ENCODE measurements around the gene CCDC136. TPM values are rescaled to one million over a fixed set of nuclear protein-coding genes. Genes with fewer than 3 reads are reported as not detected.
A peak's percentile ranks its signal among the peaks of the same experiment; 100 is the strongest.

Gene CCDC136
- polyA plus RNA-seq, 1 of the 3 experiments (the other 2 are of a cell fraction), result 48.4 TPM

DNA sequence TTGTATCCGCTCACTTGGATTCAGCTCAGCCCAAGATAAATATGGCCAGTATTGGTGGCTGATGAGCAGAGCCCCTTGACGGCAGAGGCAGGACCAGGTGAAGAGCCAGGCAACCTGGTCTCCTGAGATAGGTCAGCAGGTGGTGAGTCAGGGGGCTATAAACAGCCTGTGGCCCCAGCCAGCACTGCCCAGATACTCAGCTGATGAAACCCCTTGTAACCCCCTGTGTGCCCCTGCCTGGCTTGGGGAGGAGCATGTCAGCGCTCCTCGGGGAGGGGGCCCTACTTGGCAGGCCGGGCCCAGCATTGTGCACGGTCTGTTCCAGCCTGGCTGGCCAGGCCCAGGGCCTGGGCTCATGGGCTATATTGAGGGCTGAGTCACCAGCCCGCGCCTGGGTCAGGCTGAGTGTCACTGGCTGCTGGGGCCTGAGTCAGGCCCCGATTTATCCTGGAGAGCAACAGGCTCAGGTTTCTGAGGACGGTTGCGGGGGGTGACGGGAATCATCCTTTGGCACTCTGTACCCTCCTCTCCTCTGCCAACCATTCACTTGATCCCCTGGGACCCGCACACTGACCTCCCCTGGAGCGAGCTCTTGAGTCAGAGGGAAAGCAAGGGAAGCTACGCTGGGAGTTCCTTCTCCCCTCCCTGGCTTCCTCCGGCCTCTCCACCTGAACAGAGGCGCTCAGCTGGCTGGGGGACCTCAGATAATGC lies 35.6 kb downstream of the CCDC136 start (continued):
- TF ChIP-seq, protein P1, sequence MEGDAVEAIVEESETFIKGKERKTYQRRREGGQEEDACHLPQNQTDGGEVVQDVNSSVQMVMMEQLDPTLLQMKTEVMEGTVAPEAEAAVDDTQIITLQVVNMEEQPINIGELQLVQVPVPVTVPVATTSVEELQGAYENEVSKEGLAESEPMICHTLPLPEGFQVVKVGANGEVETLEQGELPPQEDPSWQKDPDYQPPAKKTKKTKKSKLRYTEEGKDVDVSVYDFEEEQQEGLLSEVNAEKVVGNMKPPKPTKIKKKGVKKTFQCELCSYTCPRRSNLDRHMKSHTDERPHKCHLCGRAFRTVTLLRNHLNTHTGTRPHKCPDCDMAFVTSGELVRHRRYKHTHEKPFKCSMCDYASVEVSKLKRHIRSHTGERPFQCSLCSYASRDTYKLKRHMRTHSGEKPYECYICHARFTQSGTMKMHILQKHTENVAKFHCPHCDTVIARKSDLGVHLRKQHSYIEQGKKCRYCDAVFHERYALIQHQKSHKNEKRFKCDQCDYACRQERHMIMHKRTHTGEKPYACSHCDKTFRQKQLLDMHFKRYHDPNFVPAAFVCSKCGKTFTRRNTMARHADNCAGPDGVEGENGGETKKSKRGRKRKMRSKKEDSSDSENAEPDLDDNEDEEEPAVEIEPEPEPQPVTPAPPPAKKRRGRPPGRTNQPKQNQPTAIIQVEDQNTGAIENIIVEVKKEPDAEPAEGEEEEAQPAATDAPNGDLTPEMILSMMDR (IDR thresholded peaks at IDR 0.05), result no peak
- TF ChIP-seq EZH2phosphoT487 (IDR thresholded peaks at IDR 0.05; ENCODE audit: borderline replicate concordance, low read depth), result no peak
- peak; percentile 72; the same call in 1 of the 2 replicates for TF ChIP-seq FOXM1 (IDR thresholded peaks at IDR 0.05; ENCODE audit: low read depth)
- TF ChIP-seq TAF1 (IDR thresholded peaks at IDR 0.05; ENCODE audit: borderline replicate concordance, low read depth, low read length), result no peak
- TF ChIP-seq SIN3A (IDR thresholded peaks at IDR 0.05; ENCODE audit: borderline replicate concordance, low read depth, low read length), result 0 out of 2 replicates have a peak, but pooled peaks have one; percentile 61
- TF ChIP-seq YY1 (IDR thresholded peaks at IDR 0.05; ENCODE audit: low read depth), result no peak; the same call in 1 of the 2 replicates
- TF ChIP-seq, protein P2, sequence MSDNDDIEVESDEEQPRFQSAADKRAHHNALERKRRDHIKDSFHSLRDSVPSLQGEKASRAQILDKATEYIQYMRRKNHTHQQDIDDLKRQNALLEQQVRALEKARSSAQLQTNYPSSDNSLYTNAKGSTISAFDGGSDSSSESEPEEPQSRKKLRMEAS (IDR thresholded peaks at IDR 0.05; ENCODE audit: low read depth), result peak; percentile 76; the same call in 1 of the 2 replicates
- TF ChIP-seq TCF12 (IDR thresholded peaks at IDR 0.05), result peak; percentile 90
- no peak; the same call in 1 of the 2 replicates for TF ChIP-seq ELF1 (IDR thresholded peaks at IDR 0.05)
- no peak for TF ChIP-seq RAD21 (IDR thresholded peaks at IDR 0.05; ENCODE audit: low read length)
- TF ChIP-seq JUND (IDR thresholded peaks at IDR 0.05), result peak; percentile 93
- TF ChIP-seq NRF1 (IDR thresholded peaks at IDR 0.05; ENCODE audit: low read depth, low read length), result no peak
- peak; percentile 52; the same call in 1 of the 2 replicates for TF ChIP-seq POLR2AphosphoS5 (IDR thresholded peaks at IDR 0.05; ENCODE audit: low read depth, low read length)
- TF ChIP-seq NFIC (IDR thresholded peaks at IDR 0.05; ENCODE audit: borderline replicate concordance), result peak; percentile 97

DNA sequence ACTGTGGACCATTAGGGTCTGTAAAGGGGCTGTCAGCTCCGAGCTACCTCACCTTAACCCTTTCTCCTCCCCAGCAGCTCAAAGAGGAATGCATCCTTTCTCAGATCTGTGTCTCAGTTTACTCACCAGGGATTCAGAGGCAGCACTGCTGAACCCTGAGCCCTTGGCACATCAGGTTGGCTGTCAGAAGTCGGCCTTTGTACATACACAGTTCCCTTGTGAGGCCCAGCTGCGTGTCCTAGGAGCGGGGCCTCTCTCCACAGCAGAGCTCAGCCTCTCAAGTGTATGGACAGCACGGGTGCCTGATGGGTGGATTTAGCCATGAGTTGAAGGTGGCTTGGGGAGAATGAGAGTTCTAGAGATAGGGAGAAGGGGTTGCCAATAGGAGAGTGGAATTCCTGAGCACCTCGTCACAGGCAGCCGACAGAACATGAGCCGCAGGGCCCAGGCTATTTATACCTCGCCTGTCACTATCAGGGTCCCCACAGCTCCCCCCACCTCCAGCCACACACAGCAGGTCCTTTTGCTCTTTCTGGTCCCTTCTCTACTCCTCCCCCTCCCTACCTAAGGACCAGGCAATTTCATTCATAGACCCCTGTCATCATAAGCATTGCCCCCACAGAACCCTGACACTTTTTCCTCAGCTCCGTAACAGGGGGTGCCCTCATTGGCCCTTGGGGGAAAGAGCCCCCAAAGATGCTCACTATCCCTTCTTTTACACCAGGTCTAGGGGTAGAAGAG lies 36.4 kb downstream of the CCDC136 start:
- H4K20me1 ChIP-seq (ENCODE audit: insufficient read depth), result peaks cover 19% of the 10 kb centered on the region
- WGBS (ENCODE audit: low lambda C conversion rate), result 25% methylated on average over 10 of the region's 10 CpGs
- H3F3A ChIP-seq (replicated peaks; ENCODE audit: insufficient read depth), result peaks cover 45% of the 10 kb centered on the region
- H3K4me1 ChIP-seq (ENCODE audit: control insufficient read depth in 1 of 2, insufficient read depth in 2 of 2, low read depth in 1 of 2, low read length in 1 of 2), result peaks cover 38% of the 10 kb centered on the region in 2 experiments; a peak in 3 of 4 replicates
- DNase-seq, result no peak
- no peaks in the 10 kb centered on the region for H3K27me3 ChIP-seq (ENCODE audit: insufficient read depth)
- peaks cover 29% of the 10 kb centered on the region for H3K79me2 ChIP-seq (ENCODE audit: insufficient read depth)
- no peaks in the 10 kb centered on the region for H3K9me2 ChIP-seq
- H3K27ac ChIP-seq (ENCODE audit: low read depth in 2 of 2, low read length in 1 of 2), result peak overlapping the region; percentile 56 to 98; a peak in 3 of 4 replicates
- ChIA-PET CTCF (interaction anchor here (0.7 to 3.7 kb wide), 6 partner anchors 14 to 55 kb away, joined by 3 to 12 read pairs (median 4); partner anchors contain the start of gene ATP6V1F), POLR2A (interaction anchor here (1.6 to 2.4 kb wide), 2 partner anchors 10 to 19 kb away, joined by 6 to 15 read pairs; no protein-coding TSS in a partner anchor)
- peak overlapping the region in 1 of 2 experiments; percentile 28; a peak in 1 of 4 replicates for H3K4me3 ChIP-seq (ENCODE audit: low read depth in 2 of 2, low read length in 1 of 2)
- H2AFZ ChIP-seq (ENCODE audit: low read depth), result no peak overlapping the region; the same call in 1 of the 2 replicates
- H3K36me3 ChIP-seq (replicated peaks in 1 of 2; ENCODE audit: control insufficient read depth in 1 of 2, insufficient read depth in 2 of 2, low read length in 1 of 2), result no peaks in the 10 kb centered on the region
- H3K9me3 ChIP-seq, result no peaks in the 10 kb centered on the region
- H3K4me2 ChIP-seq, result peak overlapping the region; percentile 74
- peak overlapping the region; percentile 66 for H3K9ac ChIP-seq
- TF ChIP-seq TEAD4 (IDR thresholded peaks at IDR 0.05; ENCODE audit: borderline replicate concordance, insufficient read depth) (0 out of 2 replicates have a peak, but pooled peaks have one; percentile 60), SMC3 (IDR thresholded peaks at IDR 0.05; ENCODE audit: low read depth, low read length) (no peak), SIN3A (IDR thresholded peaks at IDR 0.05; ENCODE audit: borderline replicate concordance, low read depth, low read length) (peak; percentile 39; the same call in 1 of the 2 replicates), MEF2A (IDR thresholded peaks at IDR 0.05; ENCODE audit: borderline replicate concordance, low read depth) (peak; percentile 97), RAD21 (IDR thresholded peaks at IDR 0.05; ENCODE audit: low read length) (no peak), GABPA (IDR thresholded peaks at IDR 0.05; ENCODE audit: low read depth) (no peak), ELF1 (IDR thresholded peaks at IDR 0.05) (no peak), NRF1 (IDR thresholded peaks at IDR 0.05; ENCODE audit: low read depth, low read length) (no peak), FOXJ3 (CRISPR knock-in tag; IDR thresholded peaks at IDR 0.05) (no peak), JUND (IDR thresholded peaks at IDR 0.05) (peak; percentile 63; the same call in 1 of the 2 replicates), GATA2 (CRISPR knock-in tag; IDR thresholded peaks at IDR 0.05) (no peak), TCF12 (IDR thresholded peaks at IDR 0.05) (peak; percentile 68), RFX5 (IDR thresholded peaks at IDR 0.05; ENCODE audit: low read length) (no peak), FOXM1 (IDR thresholded peaks at IDR 0.05; ENCODE audit: low read depth) (no peak), FOSL2 (IDR thresholded peaks at IDR 0.05; ENCODE audit: borderline replicate concordance, low read depth) (peak; percentile 79), RXRA (IDR thresholded peaks at IDR 0.05; ENCODE audit: borderline replicate concordance, low read depth) (peak; percentile 44; the same call in 1 of the 2 replicates), EZH2phosphoT487 (IDR thresholded peaks at IDR 0.05; ENCODE audit: borderline replicate concordance, low read depth) (no peak)
- TF ChIP-seq, protein P3, sequence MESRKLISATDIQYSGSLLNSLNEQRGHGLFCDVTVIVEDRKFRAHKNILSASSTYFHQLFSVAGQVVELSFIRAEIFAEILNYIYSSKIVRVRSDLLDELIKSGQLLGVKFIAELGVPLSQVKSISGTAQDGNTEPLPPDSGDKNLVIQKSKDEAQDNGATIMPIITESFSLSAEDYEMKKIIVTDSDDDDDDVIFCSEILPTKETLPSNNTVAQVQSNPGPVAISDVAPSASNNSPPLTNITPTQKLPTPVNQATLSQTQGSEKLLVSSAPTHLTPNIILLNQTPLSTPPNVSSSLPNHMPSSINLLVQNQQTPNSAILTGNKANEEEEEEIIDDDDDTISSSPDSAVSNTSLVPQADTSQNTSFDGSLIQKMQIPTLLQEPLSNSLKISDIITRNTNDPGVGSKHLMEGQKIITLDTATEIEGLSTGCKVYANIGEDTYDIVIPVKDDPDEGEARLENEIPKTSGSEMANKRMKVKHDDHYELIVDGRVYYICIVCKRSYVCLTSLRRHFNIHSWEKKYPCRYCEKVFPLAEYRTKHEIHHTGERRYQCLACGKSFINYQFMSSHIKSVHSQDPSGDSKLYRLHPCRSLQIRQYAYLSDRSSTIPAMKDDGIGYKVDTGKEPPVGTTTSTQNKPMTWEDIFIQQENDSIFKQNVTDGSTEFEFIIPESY (IDR thresholded peaks at IDR 0.05; ENCODE audit: borderline replicate concordance, low read depth), result no peak
- TF ChIP-seq, protein P4, sequence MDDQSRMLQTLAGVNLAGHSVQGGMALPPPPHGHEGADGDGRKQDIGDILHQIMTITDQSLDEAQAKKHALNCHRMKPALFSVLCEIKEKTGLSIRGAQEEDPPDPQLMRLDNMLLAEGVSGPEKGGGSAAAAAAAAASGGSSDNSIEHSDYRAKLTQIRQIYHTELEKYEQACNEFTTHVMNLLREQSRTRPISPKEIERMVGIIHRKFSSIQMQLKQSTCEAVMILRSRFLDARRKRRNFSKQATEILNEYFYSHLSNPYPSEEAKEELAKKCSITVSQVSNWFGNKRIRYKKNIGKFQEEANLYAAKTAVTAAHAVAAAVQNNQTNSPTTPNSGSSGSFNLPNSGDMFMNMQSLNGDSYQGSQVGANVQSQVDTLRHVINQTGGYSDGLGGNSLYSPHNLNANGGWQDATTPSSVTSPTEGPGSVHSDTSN (IDR thresholded peaks at IDR 0.05), result peak; percentile 72
